C4-2B (cell line): Measurements from ENCODE around the gene ARAP1.

ENCODE experiments used
- ZFX ChIP-seq: fragments of 450-650 bp; IDR thresholded peaks from 2 replicates; pipeline ENCODE4 v1.6.1; 2017
- TF ChIP-seq, protein P1 (sequence below): fragments of 450-650 bp; conservative IDR thresholded peaks from 2 replicates; pipeline ENCODE4 v1.5.1; 2017; ENCODE audit warnings: mild to moderate bottlenecking

GRCh38 chr11:72646024-72646423, 106.2 kb downstream of the ARAP1 start:
- TF ChIP-seq, protein P1, sequence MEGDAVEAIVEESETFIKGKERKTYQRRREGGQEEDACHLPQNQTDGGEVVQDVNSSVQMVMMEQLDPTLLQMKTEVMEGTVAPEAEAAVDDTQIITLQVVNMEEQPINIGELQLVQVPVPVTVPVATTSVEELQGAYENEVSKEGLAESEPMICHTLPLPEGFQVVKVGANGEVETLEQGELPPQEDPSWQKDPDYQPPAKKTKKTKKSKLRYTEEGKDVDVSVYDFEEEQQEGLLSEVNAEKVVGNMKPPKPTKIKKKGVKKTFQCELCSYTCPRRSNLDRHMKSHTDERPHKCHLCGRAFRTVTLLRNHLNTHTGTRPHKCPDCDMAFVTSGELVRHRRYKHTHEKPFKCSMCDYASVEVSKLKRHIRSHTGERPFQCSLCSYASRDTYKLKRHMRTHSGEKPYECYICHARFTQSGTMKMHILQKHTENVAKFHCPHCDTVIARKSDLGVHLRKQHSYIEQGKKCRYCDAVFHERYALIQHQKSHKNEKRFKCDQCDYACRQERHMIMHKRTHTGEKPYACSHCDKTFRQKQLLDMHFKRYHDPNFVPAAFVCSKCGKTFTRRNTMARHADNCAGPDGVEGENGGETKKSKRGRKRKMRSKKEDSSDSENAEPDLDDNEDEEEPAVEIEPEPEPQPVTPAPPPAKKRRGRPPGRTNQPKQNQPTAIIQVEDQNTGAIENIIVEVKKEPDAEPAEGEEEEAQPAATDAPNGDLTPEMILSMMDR = no peak
- TF ChIP-seq ZFX = no peak
